Liver (tissue), 9 donors: ENCODE measurements around the gene SMIM3. TPM values are rescaled to one million over a fixed set of nuclear protein-coding genes. Genes with fewer than 3 reads are reported as not detected.

Source experiments
- DNase-seq: peaks from one replicate; pipeline ENCODE4 v3.0.0-alpha.2; 2017; ENCODE audit warnings: low spot score
- H3K27ac ChIP-seq, 2 donors: one replicate each; pipeline ENCODE4 v1.7.0; 2013; ENCODE audit warnings: inconsistent platforms in 2 of 2, low read length in 2 of 2, control low read depth in 1 of 2, low read depth in 1 of 2, mild to moderate bottlenecking in 1 of 2
- H3K27me3 ChIP-seq, 4 donors: one replicate each; pipeline versions ENCODE4 v1.6.1 to v1.7.0; 2013; ENCODE audit warnings: low read length in 3 of 4, inconsistent platforms in 1 of 4, mild to moderate bottlenecking in 1 of 4, moderate library complexity in 1 of 4; ENCODE audit not compliant: control insufficient read depth in 4 of 4, insufficient read depth in 4 of 4
- H3K36me3 ChIP-seq, 4 donors: one replicate each; pipeline versions ENCODE4 v1.6.1 to v1.7.0; 2013; ENCODE audit warnings: low read length in 3 of 4, mild to moderate bottlenecking in 3 of 4, low read depth in 1 of 4, moderate library complexity in 1 of 4; ENCODE audit not compliant: control insufficient read depth in 4 of 4, insufficient read depth in 3 of 4
- H3K4me1 ChIP-seq, 4 donors: one replicate each; pipeline versions ENCODE4 v1.6.1 to v1.7.0; 2013; ENCODE audit warnings: low read length in 3 of 4, mild to moderate bottlenecking in 3 of 4, moderate library complexity in 1 of 4; ENCODE audit not compliant: control insufficient read depth in 4 of 4, insufficient read depth in 4 of 4
- H3K4me3 ChIP-seq, 3 donors: one replicate each; pipeline versions ENCODE4 v1.6.1 to v1.7.0; 2013; ENCODE audit warnings: low read length in 3 of 3, control low read depth in 1 of 3, low read depth in 1 of 3, mild to moderate bottlenecking in 1 of 3
- H3K9ac ChIP-seq, 2 donors: one replicate each; pipeline ENCODE4 v1.7.0; 2013; ENCODE audit warnings: low read length in 2 of 2, mild to moderate bottlenecking in 2 of 2, moderate library complexity in 2 of 2, control low read depth in 1 of 2, low read depth in 1 of 2
- H3K9me3 ChIP-seq, 4 donors: one replicate each; pipeline versions ENCODE4 v1.6.1 to v1.7.0; 2013; ENCODE audit warnings: low read length in 3 of 4; ENCODE audit not compliant: control insufficient read depth in 4 of 4
- EGR1 ChIP-seq, 2 donors: IDR thresholded peaks; 2 replicates each; pipeline ENCODE4 v1.6.1; 2016 to 2018; ENCODE audit warnings: antibody characterized with exemption in 2 of 2, low read depth in 2 of 2
- FOXA1 ChIP-seq: IDR thresholded peaks from 2 replicates; pipeline ENCODE4 v1.6.1; 2016; ENCODE audit warnings: antibody characterized with exemption
- FOXA2 ChIP-seq: IDR thresholded peaks from 2 replicates; pipeline ENCODE4 v1.6.1; 2016; ENCODE audit warnings: antibody characterized with exemption
- HNF4A ChIP-seq, 2 donors: conservative IDR thresholded peaks; 2 replicates each; pipeline ENCODE4 v1.6.1; 2016; ENCODE audit warnings: antibody characterized with exemption in 2 of 2, mild to moderate bottlenecking in 2 of 2
- HNF4G ChIP-seq: IDR thresholded peaks from 2 replicates; pipeline ENCODE4 v1.6.1; 2016; ENCODE audit warnings: antibody characterized with exemption
- JUND ChIP-seq, 2 donors: IDR thresholded peaks; 2 replicates each; pipeline ENCODE4 v1.6.1; 2016; ENCODE audit warnings: antibody characterized with exemption in 2 of 2
- NR2F2 ChIP-seq: IDR thresholded peaks from 2 replicates; pipeline ENCODE4 v1.6.1; 2016; ENCODE audit warnings: antibody characterized with exemption
- RAD21 ChIP-seq, 2 donors: IDR thresholded peaks; 2 replicates each; pipeline ENCODE4 v1.6.1; 2016; ENCODE audit warnings: antibody characterized with exemption in 2 of 2, mild to moderate bottlenecking in 2 of 2
- RXRA ChIP-seq, 2 donors: IDR thresholded peaks; 2 replicates each; pipeline ENCODE4 v1.6.1; 2017 to 2018; ENCODE audit warnings: antibody characterized with exemption in 2 of 2, mild to moderate bottlenecking in 1 of 2
- SP1 ChIP-seq: IDR thresholded peaks from 2 replicates; pipeline ENCODE4 v1.6.1; 2018; ENCODE audit warnings: antibody characterized with exemption, mild to moderate bottlenecking
- TAF1 ChIP-seq: conservative IDR thresholded peaks from 2 replicates; pipeline ENCODE4 v1.6.1; 2016; ENCODE audit warnings: antibody characterized with exemption, mild to moderate bottlenecking
- WGBS: extraction: QIAGEN DNeasy Blood & Tissue Kit; methylation state at CpG from one replicate; pipeline ENCODE4 v1.1.7; 2013; 5-methylcytosine and 5-hydroxymethylcytosine counted together
- polyA plus RNA-seq, 2 donors: library from polyadenylated mRNA; stranded (reverse) in 1 of 2; unstranded in 1 of 2; fragments of 200-250 nt in 1 of 2; fragments of >200 nt in 1 of 2; fragmentation: Nextera tagmentation in 1 of 2; extraction: Ambion mirVana in 1 of 2; gene quantifications; one replicate each; pipeline versions ENCODE4 v1.2.1 to v1.2.3, GENCODE V29; 2013 to 2015
- total RNA-seq, 2 donors: library from RNA; depleted of rRNA; stranded (reverse); fragments of >200 nt; gene quantifications; one replicate each; pipeline ENCODE4 v1.2.3, GENCODE V29; 2014
- TF ChIP-seq, protein P1 (sequence below): IDR thresholded peaks from 2 replicates; pipeline ENCODE4 v1.6.1; 2016; ENCODE audit warnings: antibody characterized with exemption, mild to moderate bottlenecking
- TF ChIP-seq, protein P2 (sequence below): IDR thresholded peaks from 2 replicates; pipeline ENCODE4 v1.6.1; 2016; ENCODE audit warnings: antibody characterized with exemption
- TF ChIP-seq, protein P3 (sequence below): fragments of 150-350 bp; IDR thresholded peaks from 2 replicates; pipeline ENCODE4 v1.5.1; 2017; ENCODE audit warnings: improper control_type of control experiment, low read depth, low read length; ENCODE audit not compliant: missing input control
- TF ChIP-seq, protein P4 (sequence below): IDR thresholded peaks from 2 replicates; pipeline ENCODE4 v1.6.1; 2016; ENCODE audit warnings: antibody characterized with exemption
- TF ChIP-seq, protein P5 (sequence below): IDR thresholded peaks from 2 replicates; pipeline ENCODE4 v1.6.1; 2016; ENCODE audit warnings: antibody characterized with exemption
- donor health status: healthy.
- donor health status: healthy.
- donor health status: healthy.
- donor health status: healthy.
- donor health status: healthy.

The SMIM3 gene
- total and polyA plus RNA-seq, 4 donors = 3.0 to 5.7 (median 3.6) TPM

DNA sequence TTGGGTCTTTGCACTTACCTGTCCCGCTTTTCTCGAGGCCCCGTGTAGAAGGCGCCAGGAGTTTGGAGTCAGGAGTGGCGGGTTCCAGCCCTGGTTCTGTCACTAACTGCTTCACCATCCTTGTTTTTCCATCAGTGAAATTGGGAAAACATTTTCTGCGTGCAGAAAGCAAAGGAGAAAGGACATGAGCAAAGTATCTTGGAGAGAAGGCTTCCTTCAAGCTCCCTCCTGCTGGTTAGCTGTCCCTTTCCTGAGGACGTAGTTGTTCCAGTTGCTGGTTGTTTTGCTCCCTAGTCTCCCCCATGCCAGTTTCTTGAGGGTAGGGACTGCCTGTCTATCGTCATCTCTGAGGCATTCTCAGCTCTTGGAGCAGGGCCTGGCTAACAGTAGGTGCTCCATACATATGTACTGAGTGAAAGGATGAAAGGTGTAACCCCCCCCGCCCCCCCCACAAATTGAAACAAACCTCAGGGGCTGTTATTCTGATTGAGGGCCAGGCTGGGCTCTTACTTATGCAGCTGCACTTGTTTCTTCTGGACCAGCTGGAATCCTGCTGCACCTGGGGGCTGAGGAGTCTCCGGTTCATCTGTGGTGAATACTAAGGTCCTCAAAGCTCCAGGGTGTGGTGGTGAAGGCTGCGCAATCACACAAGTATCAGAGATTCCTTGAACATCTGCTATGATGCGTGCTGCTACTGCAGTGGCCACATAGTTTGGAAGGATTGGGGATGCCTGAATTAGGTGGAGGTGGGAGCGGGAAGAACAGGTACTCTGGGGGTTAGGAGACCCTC, 1.0 kb downstream of the SMIM3 start:
- H3K9me3 ChIP-seq = no peaks in the 10 kb centered on the region
- peak overlapping the region; percentile 30 to 50 for H3K9ac ChIP-seq
- DNase-seq = no peak
- peaks cover 0 to 16% (median 9%) of the 10 kb centered on the region in 4 donors for H3K4me1 ChIP-seq
- WGBS = 48% methylated on average over 13 of the region's 13 CpGs
- no peaks in the 10 kb centered on the region for H3K36me3 ChIP-seq
- H3K27me3 ChIP-seq = no peaks in the 10 kb centered on the region
- peak overlapping the region; percentile 60 to 85 (median 69) for H3K4me3 ChIP-seq
- peak overlapping the region; percentile 62 to 75 for H3K27ac ChIP-seq
- no peak for TF ChIP-seq RAD21 (IDR thresholded peaks at IDR 0.05)
- TF ChIP-seq, protein P1, sequence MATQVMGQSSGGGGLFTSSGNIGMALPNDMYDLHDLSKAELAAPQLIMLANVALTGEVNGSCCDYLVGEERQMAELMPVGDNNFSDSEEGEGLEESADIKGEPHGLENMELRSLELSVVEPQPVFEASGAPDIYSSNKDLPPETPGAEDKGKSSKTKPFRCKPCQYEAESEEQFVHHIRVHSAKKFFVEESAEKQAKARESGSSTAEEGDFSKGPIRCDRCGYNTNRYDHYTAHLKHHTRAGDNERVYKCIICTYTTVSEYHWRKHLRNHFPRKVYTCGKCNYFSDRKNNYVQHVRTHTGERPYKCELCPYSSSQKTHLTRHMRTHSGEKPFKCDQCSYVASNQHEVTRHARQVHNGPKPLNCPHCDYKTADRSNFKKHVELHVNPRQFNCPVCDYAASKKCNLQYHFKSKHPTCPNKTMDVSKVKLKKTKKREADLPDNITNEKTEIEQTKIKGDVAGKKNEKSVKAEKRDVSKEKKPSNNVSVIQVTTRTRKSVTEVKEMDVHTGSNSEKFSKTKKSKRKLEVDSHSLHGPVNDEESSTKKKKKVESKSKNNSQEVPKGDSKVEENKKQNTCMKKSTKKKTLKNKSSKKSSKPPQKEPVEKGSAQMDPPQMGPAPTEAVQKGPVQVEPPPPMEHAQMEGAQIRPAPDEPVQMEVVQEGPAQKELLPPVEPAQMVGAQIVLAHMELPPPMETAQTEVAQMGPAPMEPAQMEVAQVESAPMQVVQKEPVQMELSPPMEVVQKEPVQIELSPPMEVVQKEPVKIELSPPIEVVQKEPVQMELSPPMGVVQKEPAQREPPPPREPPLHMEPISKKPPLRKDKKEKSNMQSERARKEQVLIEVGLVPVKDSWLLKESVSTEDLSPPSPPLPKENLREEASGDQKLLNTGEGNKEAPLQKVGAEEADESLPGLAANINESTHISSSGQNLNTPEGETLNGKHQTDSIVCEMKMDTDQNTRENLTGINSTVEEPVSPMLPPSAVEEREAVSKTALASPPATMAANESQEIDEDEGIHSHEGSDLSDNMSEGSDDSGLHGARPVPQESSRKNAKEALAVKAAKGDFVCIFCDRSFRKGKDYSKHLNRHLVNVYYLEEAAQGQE = no peak
- TF ChIP-seq NR2F2 = no peak
- TF ChIP-seq FOXA1 = no peak
- TF ChIP-seq, protein P2, sequence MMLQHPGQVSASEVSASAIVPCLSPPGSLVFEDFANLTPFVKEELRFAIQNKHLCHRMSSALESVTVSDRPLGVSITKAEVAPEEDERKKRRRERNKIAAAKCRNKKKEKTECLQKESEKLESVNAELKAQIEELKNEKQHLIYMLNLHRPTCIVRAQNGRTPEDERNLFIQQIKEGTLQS = no peak
- no peak for TF ChIP-seq HNF4G
- TF ChIP-seq SP1 = no peak
- TF ChIP-seq JUND (IDR thresholded peaks at IDR 0.05) = no peak
- no peak for TF ChIP-seq RXRA (IDR thresholded peaks at IDR 0.05)
- TF ChIP-seq FOXA2 = no peak
- TF ChIP-seq TAF1 = no peak
- TF ChIP-seq, protein P3, sequence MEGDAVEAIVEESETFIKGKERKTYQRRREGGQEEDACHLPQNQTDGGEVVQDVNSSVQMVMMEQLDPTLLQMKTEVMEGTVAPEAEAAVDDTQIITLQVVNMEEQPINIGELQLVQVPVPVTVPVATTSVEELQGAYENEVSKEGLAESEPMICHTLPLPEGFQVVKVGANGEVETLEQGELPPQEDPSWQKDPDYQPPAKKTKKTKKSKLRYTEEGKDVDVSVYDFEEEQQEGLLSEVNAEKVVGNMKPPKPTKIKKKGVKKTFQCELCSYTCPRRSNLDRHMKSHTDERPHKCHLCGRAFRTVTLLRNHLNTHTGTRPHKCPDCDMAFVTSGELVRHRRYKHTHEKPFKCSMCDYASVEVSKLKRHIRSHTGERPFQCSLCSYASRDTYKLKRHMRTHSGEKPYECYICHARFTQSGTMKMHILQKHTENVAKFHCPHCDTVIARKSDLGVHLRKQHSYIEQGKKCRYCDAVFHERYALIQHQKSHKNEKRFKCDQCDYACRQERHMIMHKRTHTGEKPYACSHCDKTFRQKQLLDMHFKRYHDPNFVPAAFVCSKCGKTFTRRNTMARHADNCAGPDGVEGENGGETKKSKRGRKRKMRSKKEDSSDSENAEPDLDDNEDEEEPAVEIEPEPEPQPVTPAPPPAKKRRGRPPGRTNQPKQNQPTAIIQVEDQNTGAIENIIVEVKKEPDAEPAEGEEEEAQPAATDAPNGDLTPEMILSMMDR = no peak
- TF ChIP-seq, protein P4, sequence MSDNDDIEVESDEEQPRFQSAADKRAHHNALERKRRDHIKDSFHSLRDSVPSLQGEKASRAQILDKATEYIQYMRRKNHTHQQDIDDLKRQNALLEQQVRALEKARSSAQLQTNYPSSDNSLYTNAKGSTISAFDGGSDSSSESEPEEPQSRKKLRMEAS = no peak
- TF ChIP-seq, protein P5, sequence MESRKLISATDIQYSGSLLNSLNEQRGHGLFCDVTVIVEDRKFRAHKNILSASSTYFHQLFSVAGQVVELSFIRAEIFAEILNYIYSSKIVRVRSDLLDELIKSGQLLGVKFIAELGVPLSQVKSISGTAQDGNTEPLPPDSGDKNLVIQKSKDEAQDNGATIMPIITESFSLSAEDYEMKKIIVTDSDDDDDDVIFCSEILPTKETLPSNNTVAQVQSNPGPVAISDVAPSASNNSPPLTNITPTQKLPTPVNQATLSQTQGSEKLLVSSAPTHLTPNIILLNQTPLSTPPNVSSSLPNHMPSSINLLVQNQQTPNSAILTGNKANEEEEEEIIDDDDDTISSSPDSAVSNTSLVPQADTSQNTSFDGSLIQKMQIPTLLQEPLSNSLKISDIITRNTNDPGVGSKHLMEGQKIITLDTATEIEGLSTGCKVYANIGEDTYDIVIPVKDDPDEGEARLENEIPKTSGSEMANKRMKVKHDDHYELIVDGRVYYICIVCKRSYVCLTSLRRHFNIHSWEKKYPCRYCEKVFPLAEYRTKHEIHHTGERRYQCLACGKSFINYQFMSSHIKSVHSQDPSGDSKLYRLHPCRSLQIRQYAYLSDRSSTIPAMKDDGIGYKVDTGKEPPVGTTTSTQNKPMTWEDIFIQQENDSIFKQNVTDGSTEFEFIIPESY = no peak

DNA sequence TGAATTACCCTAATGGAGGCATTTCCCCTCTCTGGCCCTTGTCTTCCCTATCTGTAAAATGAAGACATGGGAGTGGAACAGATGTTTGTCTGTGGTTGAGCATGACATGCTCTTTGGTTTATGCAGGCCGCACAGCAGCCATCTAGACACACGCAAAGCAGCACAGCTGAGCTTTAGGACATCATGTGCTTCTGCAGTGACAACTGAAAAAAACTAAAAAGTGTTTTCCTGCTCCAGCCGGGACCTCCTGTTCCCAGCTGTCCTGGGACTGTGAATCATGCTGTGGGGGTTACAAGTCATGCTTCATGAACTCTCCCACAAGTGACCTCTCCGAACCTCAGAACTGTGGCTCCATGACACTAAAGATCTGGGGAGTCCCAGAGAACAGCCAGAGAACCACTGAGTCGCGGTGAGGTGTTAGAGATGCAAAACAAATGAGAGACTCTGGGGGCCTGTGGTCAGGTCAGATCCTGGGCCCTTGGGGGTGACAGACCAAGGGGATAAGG, 1.7 kb downstream of the SMIM3 start:
- H3K4me3 ChIP-seq = no peak overlapping the region
- no peak for DNase-seq
- H3K27ac ChIP-seq = peak overlapping the region; percentile 39 to 53
- no peak overlapping the region for H3K9ac ChIP-seq
- H3K36me3 ChIP-seq = no peaks in the 10 kb centered on the region
- H3K4me1 ChIP-seq = peaks cover 0 to 16% (median 9%) of the 10 kb centered on the region in 4 donors
- no peaks in the 10 kb centered on the region for H3K9me3 ChIP-seq
- WGBS = 66% methylated on average over 6 of the region's 6 CpGs
- no peaks in the 10 kb centered on the region for H3K27me3 ChIP-seq
- TF ChIP-seq, protein P1 = no peak
- TF ChIP-seq EGR1 (IDR thresholded peaks at IDR 0.05; ENCODE audit: low read depth in 2 of 2) (no peak), TAF1 (no peak), HNF4A (conservative IDR thresholded peaks at IDR 0.05) (no peak), RAD21 (IDR thresholded peaks at IDR 0.05) (no peak), RXRA (IDR thresholded peaks at IDR 0.05) (peak in 1 of 2 donors; percentile 34)
- TF ChIP-seq, protein P5 = no peak
